Right lobe of liver (tissue), 4 donors: ENCODE results near the gene CHRNB1.

Experiments used
- POLR2A ChIP-seq: fragments of 450-650 bp; IDR thresholded peaks from one replicate; pipeline ENCODE4 v1.6.1; 2017; ENCODE audit warnings: antibody characterized with exemption, mild to moderate bottlenecking
- TF ChIP-seq, protein P1 (sequence below), 4 donors: fragments of 200-600 bp in 3 of 4; fragments of 450-650 bp in 1 of 4; IDR thresholded peaks; one replicate each; pipeline versions ENCODE4 v1.5.1 to v1.8.0; 2016 to 2022; ENCODE audit warnings: antibody characterized with exemption in 4 of 4, mild to moderate bottlenecking in 2 of 4
- donor health status: DM: no; HTN: no; CAD: no.
- donor health status: DM: no; HTN: no; CAD: no.
- donor health status: DM: no; HTN: yes; CAD: no.

DNA sequence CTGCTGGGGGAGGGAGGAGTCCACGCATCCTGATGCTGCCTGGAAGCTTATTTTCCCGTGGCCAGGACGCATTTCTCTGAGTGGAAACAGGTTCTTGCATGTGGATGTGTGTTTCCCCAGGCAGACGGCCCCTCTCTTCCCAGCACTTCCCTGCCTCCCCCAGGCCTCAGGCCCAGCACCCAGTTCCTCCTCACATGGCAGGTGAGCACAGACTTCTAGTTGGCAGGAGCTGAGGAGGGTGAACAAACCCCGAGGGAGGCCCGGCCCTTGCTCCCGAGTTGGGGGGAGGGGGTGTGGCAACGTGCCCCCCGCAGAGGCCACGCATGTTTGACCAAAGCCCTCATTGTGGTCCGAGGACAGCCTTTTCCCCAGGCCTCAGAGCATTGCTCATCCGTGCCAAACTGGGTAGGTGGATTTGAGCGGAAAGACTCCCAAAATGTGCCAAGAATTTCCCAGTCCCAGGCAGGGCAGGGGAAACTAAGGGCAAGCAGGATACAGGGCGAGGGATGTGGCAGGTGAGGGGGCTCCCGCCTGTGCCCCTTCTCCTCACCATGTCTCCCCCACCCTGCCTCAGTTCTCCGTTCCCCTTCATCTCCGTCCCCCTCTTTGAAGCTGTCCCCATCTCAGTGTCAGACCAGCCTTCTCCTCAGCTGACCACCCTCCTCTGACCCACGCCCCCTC lies 26.2 kb upstream of the CHRNB1 start:
- TF ChIP-seq, protein P1, sequence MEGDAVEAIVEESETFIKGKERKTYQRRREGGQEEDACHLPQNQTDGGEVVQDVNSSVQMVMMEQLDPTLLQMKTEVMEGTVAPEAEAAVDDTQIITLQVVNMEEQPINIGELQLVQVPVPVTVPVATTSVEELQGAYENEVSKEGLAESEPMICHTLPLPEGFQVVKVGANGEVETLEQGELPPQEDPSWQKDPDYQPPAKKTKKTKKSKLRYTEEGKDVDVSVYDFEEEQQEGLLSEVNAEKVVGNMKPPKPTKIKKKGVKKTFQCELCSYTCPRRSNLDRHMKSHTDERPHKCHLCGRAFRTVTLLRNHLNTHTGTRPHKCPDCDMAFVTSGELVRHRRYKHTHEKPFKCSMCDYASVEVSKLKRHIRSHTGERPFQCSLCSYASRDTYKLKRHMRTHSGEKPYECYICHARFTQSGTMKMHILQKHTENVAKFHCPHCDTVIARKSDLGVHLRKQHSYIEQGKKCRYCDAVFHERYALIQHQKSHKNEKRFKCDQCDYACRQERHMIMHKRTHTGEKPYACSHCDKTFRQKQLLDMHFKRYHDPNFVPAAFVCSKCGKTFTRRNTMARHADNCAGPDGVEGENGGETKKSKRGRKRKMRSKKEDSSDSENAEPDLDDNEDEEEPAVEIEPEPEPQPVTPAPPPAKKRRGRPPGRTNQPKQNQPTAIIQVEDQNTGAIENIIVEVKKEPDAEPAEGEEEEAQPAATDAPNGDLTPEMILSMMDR (IDR thresholded peaks at IDR 0.05) = no peak
- TF ChIP-seq POLR2A = no peak
